Endodermal cell (in vitro differentiated cells): ENCODE measurements around the gene GKN2. TPM values are rescaled to one million over a fixed set of nuclear protein-coding genes. Genes with fewer than 3 reads are reported as not detected.

Experiments
- DNase-seq: peaks from one replicate; pipeline ENCODE4 v3.0.0-alpha.2; 2017
- H3K27ac ChIP-seq: 2 replicates; pipeline ENCODE4 v1.5.1; 2013; ENCODE audit warnings: mild to moderate bottlenecking, low read depth, low read length, moderate library complexity
- H3K27me3 ChIP-seq: 2 replicates; pipeline ENCODE4 v1.6.1; 2013; ENCODE audit warnings: mild to moderate bottlenecking, low read length, moderate library complexity; ENCODE audit not compliant: insufficient read depth, control insufficient read depth, poor library complexity, severe bottlenecking
- H3K36me3 ChIP-seq: 2 replicates; pipeline ENCODE4 v1.7.0; 2013; ENCODE audit warnings: mild to moderate bottlenecking, low read length, moderate library complexity; ENCODE audit not compliant: control insufficient read depth, insufficient read depth
- H3K4me1 ChIP-seq: one replicate; pipeline ENCODE4 v1.7.0; 2013; ENCODE audit warnings: low read length; ENCODE audit not compliant: control insufficient read depth, insufficient read depth
- H3K4me3 ChIP-seq: 2 replicates; pipeline ENCODE4 v1.5.1; 2013; ENCODE audit warnings: mild to moderate bottlenecking, low read length, moderate library complexity
- H3K9ac ChIP-seq: 2 replicates; pipeline ENCODE4 v1.6.1; 2013; ENCODE audit warnings: mild to moderate bottlenecking, low read length, moderate library complexity; ENCODE audit not compliant: poor library complexity, severe bottlenecking; ENCODE audit errors: extremely low read depth
- H3K9me3 ChIP-seq: 2 replicates; pipeline ENCODE4 v1.6.1; 2013; ENCODE audit warnings: mild to moderate bottlenecking, low read length, moderate library complexity; ENCODE audit not compliant: control insufficient read depth
- H3K27ac Mint-ChIP-seq: 2 replicates; pipeline ENCODE4 v1.8.0; 2020; ENCODE audit warnings: mixed read lengths
- H3K27me3 Mint-ChIP-seq: 2 replicates; pipeline ENCODE4 v1.8.0; 2021; ENCODE audit warnings: mild to moderate bottlenecking, mixed read lengths; ENCODE audit not compliant: insufficient read depth
- H3K36me3 Mint-ChIP-seq: 2 replicates; pipeline ENCODE4 v1.8.0; 2020; ENCODE audit warnings: low read depth, mixed read lengths
- H3K4me1 Mint-ChIP-seq: 2 replicates; pipeline ENCODE4 v1.8.0; 2020; ENCODE audit warnings: mixed read lengths
- H3K4me3 Mint-ChIP-seq: 2 replicates; pipeline ENCODE4 v1.8.0; 2020; ENCODE audit warnings: mild to moderate bottlenecking, moderate library complexity, mixed read lengths
- H3K9me3 Mint-ChIP-seq: 2 replicates; pipeline ENCODE4 v1.8.0; 2020; ENCODE audit warnings: mild to moderate bottlenecking, mixed read lengths
- CTCF ChIP-seq: fragments of 200-600 bp; sonication (generic); conservative IDR thresholded peaks from 2 replicates; pipeline ENCODE4 v1.5.0; 2021; ENCODE audit warnings: antibody characterized with exemption, mild to moderate bottlenecking
- WGBS, 2 experiments: methylation state at CpG; one replicate each; pipeline versions ENCODE4 v1.1.5 to v1.1.7; 2013; ENCODE audit warnings: missing lambda C conversion rate in 2 of 2, mixed read lengths in 1 of 2; ENCODE audit not compliant: insufficient coverage in 1 of 2, insufficient read length in 1 of 2; 5-methylcytosine and 5-hydroxymethylcytosine counted together
- total RNA-seq, 2 donors: library from RNA; stranded (reverse); fragmentation: NEBNext Ultra II Directional in 1 of 2; extraction: Animal tissue kit (Norgen Biotek cat#: 25700) in 1 of 2; gene quantifications; 2 replicates in 1 of 2; 3 replicates in 1 of 2; pipeline ENCODE4 v1.2.1, GENCODE V29; 2021

Gene GKN2
- total RNA-seq, 2 donors from 2014 or later = not detected

- H3K27me3 Mint-ChIP-seq = peaks cover 16% of the 10 kb centered on the region
- no peak overlapping the region for H3K27ac ChIP-seq
- peaks cover 2% of the 10 kb centered on the region for H3K4me1 Mint-ChIP-seq
- no peaks in the 10 kb centered on the region for H3K9me3 Mint-ChIP-seq
- H3K36me3 ChIP-seq = no peaks in the 10 kb centered on the region
- no peak overlapping the region for H3K4me3 Mint-ChIP-seq
- peak; percentile 34 for TF ChIP-seq CTCF
- H3K4me1 ChIP-seq = no peaks in the 10 kb centered on the region
- H3K27ac Mint-ChIP-seq = no peak overlapping the region
- whole genome bisulfite sequencing, 2 experiments = 91% methylated on average over 4 of the region's 4 CpGs; no CpG with 5 or more reads in 1 of the 2 experiments
- no peak overlapping the region for H3K9ac ChIP-seq
- no peak overlapping the region for H3K4me3 ChIP-seq
- DNase-seq = no peak
- no peaks in the 10 kb centered on the region for H3K9me3 ChIP-seq
- H3K27me3 ChIP-seq = peaks cover 3% of the 10 kb centered on the region
- H3K36me3 Mint-ChIP-seq = no peaks in the 10 kb centered on the region
Measured at GRCh38 chr2:68932402-68932801, 20.3 kb downstream of the GKN2 start.

- H3K27me3 Mint-ChIP-seq = peaks cover 16% of the 10 kb centered on the region
- 79 to 94% methylated on average over 3 to 4 of the region's 4 CpGs for WGBS, 2 experiments
- no peaks in the 10 kb centered on the region for H3K9me3 Mint-ChIP-seq
- H3K27ac Mint-ChIP-seq = no peak overlapping the region
- Histone ChIP-seq H3K36me3 (no peaks in the 10 kb centered on the region), H3K4me3 (no peak overlapping the region), H3K27ac (no peak overlapping the region), H3K9me3 (no peaks in the 10 kb centered on the region), H3K4me1 (no peaks in the 10 kb centered on the region), H3K27me3 (no peaks in the 10 kb centered on the region), H3K9ac (no peak overlapping the region)
- TF ChIP-seq CTCF = no peak
- no peak for DNase-seq
- no peaks in the 10 kb centered on the region for H3K36me3 Mint-ChIP-seq
- H3K4me3 Mint-ChIP-seq = no peak overlapping the region
- peaks cover 2% of the 10 kb centered on the region for H3K4me1 Mint-ChIP-seq
Measured at GRCh38 chr2:68931799-68932198, 20.9 kb downstream of the GKN2 start.

DNA sequence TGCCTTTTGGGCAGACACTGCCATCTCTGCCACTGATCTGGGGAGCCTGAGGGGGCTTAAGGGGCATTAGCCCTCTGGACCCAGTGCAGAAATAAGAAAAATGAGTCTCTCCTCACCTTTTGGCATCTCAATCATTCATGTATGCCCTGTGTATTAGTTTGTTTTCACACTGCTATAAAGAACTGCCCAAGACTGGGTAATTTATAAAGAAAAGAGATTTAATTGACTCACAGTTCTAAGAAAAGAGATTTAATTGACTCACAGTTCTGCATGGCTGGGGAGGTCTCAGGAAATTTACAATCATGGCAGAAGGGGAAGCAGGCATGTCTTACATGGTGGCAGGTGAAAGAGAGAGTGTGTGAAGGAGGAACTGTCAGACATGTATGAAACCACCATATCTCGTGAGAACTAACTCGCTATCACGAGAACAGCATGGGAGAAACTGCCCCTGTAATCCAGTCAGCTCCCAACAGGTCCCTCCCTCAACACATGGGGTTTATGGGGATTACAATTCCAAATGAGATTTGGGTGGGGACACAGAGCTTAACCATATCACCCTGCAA is 21.5 kb downstream of the GKN2 start:
- TF ChIP-seq CTCF = no peak
- 82 to 94% methylated on average over 3 of the region's 3 CpGs for WGBS, 2 experiments
- Histone ChIP-seq H3K4me1 (no peaks in the 10 kb centered on the region), H3K9me3 (no peaks in the 10 kb centered on the region), H3K27ac (no peak overlapping the region), H3K27me3 (no peaks in the 10 kb centered on the region), H3K4me3 (no peak overlapping the region), H3K9ac (no peak overlapping the region), H3K36me3 (no peaks in the 10 kb centered on the region)
- Mint-ChIP-seq H3K27ac (no peak overlapping the region), H3K9me3 (no peaks in the 10 kb centered on the region), H3K27me3 (peaks cover 15% of the 10 kb centered on the region), H3K36me3 (no peaks in the 10 kb centered on the region), H3K4me3 (no peak overlapping the region), H3K4me1 (peaks cover 2% of the 10 kb centered on the region)
- no peak for DNase-seq
